Glutamatergic neuron (in vitro differentiated cells): Measurements from ENCODE around the gene LBH. TPM values are rescaled to one million over a fixed set of nuclear protein-coding genes. Genes with fewer than 3 reads are reported as not detected.

Source experiments
- DNase-seq: peaks from one replicate; pipeline ENCODE4 v3.0.0; 2022
- H3K27ac Mint-ChIP-seq: one replicate; pipeline ENCODE4 v1.8.0; 2020; ENCODE audit warnings: mild to moderate bottlenecking, mixed read lengths, inconsistent platforms; ENCODE audit not compliant: unreplicated experiment
- H3K27me3 Mint-ChIP-seq: one replicate; pipeline ENCODE4 v1.8.0; 2020; ENCODE audit warnings: mild to moderate bottlenecking, moderate library complexity, mixed read lengths, inconsistent platforms; ENCODE audit not compliant: unreplicated experiment
- H3K36me3 Mint-ChIP-seq: one replicate; pipeline ENCODE4 v1.8.0; 2020; ENCODE audit warnings: mild to moderate bottlenecking, mixed read lengths, inconsistent platforms; ENCODE audit not compliant: unreplicated experiment
- H3K4me1 Mint-ChIP-seq: one replicate; pipeline ENCODE4 v1.8.0; 2020; ENCODE audit warnings: mild to moderate bottlenecking, low read depth, mixed read lengths, inconsistent platforms; ENCODE audit not compliant: unreplicated experiment
- H3K4me3 Mint-ChIP-seq: one replicate; pipeline ENCODE4 v1.8.0; 2020; ENCODE audit warnings: mild to moderate bottlenecking, mixed read lengths, inconsistent platforms; ENCODE audit not compliant: unreplicated experiment
- H3K9me3 Mint-ChIP-seq: one replicate; pipeline ENCODE4 v1.8.0; 2020; ENCODE audit warnings: mild to moderate bottlenecking, moderate library complexity, mixed read lengths, inconsistent platforms; ENCODE audit not compliant: unreplicated experiment
- total RNA-seq: library from RNA; stranded (reverse); fragmentation: NEBNext Ultra II Directional; extraction: Animal tissue kit (Norgen Biotek cat#: 25700); gene quantifications from one replicate; pipeline ENCODE4 v1.2.1, GENCODE V29; 2021; ENCODE audit not compliant: unreplicated experiment
- TF ChIP-seq, protein P1 (sequence below): fragments of 200-600 bp; sonication (generic); IDR thresholded peaks from one replicate; pipeline ENCODE4 v1.5.0; 2021; ENCODE audit not compliant: partially characterized antibody, unreplicated experiment

Gene LBH
- total RNA-seq, 1 donor from 2014 or later = 112 TPM

DNA sequence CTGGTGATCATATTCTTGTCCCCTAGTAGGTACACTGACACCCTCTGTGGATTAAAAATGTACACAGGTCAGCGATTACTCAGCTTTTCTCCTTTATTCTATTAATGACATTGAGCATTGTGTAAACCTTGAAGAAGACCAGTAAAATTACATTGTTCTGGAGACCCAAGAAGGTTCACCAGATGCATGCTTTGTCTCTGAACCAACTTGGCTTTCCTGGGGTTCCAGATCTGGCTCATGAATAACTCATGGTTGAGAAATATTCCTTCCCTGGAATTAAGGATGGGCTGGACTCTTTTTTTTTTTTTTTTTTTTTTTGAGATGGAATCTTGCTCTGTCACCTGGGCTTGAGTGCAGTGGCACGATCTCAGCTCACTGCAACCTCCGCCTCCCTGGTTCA, 11.9 kb downstream of the LBH start:
- DNase-seq = no peak
- Mint-ChIP-seq H3K4me1 (peaks cover 12% of the 10 kb centered on the region), H3K4me3 (no peak overlapping the region), H3K9me3 (peaks cover 6% of the 10 kb centered on the region), H3K36me3 (no peaks in the 10 kb centered on the region), H3K27me3 (peaks cover 3% of the 10 kb centered on the region), H3K27ac (no peak overlapping the region)
- TF ChIP-seq, protein P1, sequence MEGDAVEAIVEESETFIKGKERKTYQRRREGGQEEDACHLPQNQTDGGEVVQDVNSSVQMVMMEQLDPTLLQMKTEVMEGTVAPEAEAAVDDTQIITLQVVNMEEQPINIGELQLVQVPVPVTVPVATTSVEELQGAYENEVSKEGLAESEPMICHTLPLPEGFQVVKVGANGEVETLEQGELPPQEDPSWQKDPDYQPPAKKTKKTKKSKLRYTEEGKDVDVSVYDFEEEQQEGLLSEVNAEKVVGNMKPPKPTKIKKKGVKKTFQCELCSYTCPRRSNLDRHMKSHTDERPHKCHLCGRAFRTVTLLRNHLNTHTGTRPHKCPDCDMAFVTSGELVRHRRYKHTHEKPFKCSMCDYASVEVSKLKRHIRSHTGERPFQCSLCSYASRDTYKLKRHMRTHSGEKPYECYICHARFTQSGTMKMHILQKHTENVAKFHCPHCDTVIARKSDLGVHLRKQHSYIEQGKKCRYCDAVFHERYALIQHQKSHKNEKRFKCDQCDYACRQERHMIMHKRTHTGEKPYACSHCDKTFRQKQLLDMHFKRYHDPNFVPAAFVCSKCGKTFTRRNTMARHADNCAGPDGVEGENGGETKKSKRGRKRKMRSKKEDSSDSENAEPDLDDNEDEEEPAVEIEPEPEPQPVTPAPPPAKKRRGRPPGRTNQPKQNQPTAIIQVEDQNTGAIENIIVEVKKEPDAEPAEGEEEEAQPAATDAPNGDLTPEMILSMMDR = no peak

DNA sequence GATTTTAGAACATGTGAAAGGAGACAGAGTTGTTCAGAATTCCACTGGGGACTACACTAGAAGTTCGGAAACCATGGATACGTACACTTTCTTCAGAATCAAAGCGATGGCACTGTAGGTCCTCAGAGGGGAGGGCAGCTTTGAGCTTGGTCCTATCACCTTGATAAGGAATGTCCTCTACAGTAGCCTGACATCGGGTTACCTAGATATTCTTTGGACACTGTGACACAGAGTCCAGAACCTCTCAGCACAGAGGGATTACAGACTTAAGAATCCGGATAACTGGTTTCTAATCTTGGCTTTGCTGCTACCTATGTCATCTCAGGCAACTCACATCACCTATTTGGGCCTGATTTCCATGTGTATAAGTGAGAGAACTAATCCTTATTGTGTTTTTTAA, 14.0 kb downstream of the LBH start:
- H3K27ac Mint-ChIP-seq = no peak overlapping the region
- H3K4me1 Mint-ChIP-seq = no peaks in the 10 kb centered on the region
- H3K4me3 Mint-ChIP-seq = no peak overlapping the region

DNA sequence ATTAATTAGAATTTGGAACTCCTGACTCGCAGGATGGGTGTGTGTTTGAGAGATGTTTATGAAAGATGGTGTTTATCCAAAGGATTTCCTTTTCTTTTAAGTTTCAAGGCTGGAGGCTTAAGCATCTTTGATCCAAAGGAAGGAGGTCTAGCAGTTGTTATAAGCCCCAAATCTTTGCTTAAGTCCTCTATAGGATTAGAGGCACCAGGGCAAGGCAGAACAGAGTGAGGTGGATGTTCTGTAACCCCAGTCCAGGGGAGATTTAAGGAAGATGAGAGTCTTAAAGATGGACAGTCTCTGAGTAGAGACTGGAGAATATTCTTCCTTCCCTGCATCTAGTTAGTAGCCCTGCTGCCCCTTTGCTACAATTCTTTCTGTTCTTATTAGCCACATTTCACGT, 17.5 kb downstream of the LBH start:
- Mint-ChIP-seq H3K36me3 (no peaks in the 10 kb centered on the region), H3K9me3 (peaks cover 3% of the 10 kb centered on the region), H3K4me3 (no peak overlapping the region), H3K4me1 (peaks cover 12% of the 10 kb centered on the region), H3K27me3 (no peaks in the 10 kb centered on the region), H3K27ac (no peak overlapping the region)
- no peak for DNase-seq
- TF ChIP-seq, protein P1 = no peak

More for the DNA sequence above, 14.0 kb downstream of the LBH start:
- TF ChIP-seq, protein P1 = no peak
- no peak for DNase-seq
- Mint-ChIP-seq H3K27me3 (no peaks in the 10 kb centered on the region), H3K9me3 (peaks cover 3% of the 10 kb centered on the region), H3K36me3 (no peaks in the 10 kb centered on the region)

DNA sequence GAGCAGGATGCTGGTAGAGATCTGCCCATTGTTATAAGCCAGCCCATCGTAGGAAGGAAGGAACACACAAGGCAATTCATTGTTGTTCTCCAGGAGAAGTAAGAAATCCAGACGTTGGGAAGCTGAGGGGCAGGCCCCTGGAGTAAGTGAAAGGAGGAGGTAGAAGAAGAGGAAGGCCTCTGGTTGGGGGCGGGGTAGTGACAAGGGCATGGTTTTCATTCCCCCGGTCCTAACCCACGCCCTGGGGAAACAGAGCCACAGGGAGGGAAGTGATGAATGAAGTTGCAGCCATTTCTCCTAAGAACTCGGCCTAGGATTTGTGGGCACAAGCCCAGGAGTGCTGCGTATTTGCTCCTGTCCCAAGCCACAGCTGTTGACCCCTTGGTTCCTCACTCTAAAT, 18.0 kb downstream of the LBH start:
- TF ChIP-seq, protein P1 = no peak

DNA sequence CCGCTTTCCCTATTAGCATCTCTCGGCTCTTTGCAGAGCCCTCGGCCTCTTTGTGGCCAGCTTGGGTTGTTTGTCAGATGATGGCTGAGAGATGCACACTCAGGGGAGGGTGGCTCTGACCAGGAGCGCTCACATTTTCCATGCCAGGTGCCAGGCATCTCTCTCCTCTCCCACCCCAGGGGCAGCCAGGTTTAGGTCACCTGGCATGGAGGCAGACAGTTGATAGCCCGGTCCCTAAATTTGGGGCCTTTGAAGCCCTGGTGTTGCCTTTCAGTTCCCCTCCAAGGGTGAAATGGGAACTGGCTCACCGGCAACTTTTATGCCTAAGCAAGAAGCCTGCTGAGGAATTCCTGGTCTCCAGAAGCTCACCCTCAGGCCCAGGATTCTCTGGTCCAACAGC, 19.1 kb downstream of the LBH start:
- no peak overlapping the region for H3K4me3 Mint-ChIP-seq
- H3K27me3 Mint-ChIP-seq = no peaks in the 10 kb centered on the region

More for the DNA sequence above, 18.0 kb downstream of the LBH start:
- H3K27ac Mint-ChIP-seq = no peak overlapping the region
- H3K4me3 Mint-ChIP-seq = no peak overlapping the region
- no peaks in the 10 kb centered on the region for H3K27me3 Mint-ChIP-seq
- no peak for DNase-seq
- H3K9me3 Mint-ChIP-seq = peaks cover 3% of the 10 kb centered on the region
- H3K4me1 Mint-ChIP-seq = peaks cover 12% of the 10 kb centered on the region
- no peaks in the 10 kb centered on the region for H3K36me3 Mint-ChIP-seq

More for the DNA sequence above, 19.1 kb downstream of the LBH start:
- TF ChIP-seq, protein P1 = no peak
- Mint-ChIP-seq H3K9me3 (peaks cover 3% of the 10 kb centered on the region), H3K27ac (no peak overlapping the region), H3K4me1 (peaks cover 13% of the 10 kb centered on the region), H3K36me3 (no peaks in the 10 kb centered on the region)
- DNase-seq = no peak
